BE2C (cell line): ENCODE data around the gene FOXK2.

Source experiments
- DNase-seq: peaks from one replicate; pipeline ENCODE4 v3.0.0-alpha.2; 2020
- H3K27me3 ChIP-seq: fragments of 250-450 bp; sonication (Bioruptor Pico); 2 replicates; pipeline ENCODE4 v1.5.1; 2020; ENCODE audit warnings: mild to moderate bottlenecking
- H3K36me3 ChIP-seq: fragments of 250-450 bp; sonication (Bioruptor Pico); 2 replicates; pipeline ENCODE4 v1.5.1; 2020; ENCODE audit warnings: mild to moderate bottlenecking
- H3K4me1 ChIP-seq: fragments of 250-450 bp; sonication (Bioruptor Pico); 2 replicates; pipeline ENCODE4 v1.5.1; 2020
- H3K4me3 ChIP-seq: 2 replicates; pipeline ENCODE4 v1.5.1; 2011; ENCODE audit warnings: low read depth, low read length
- H3K9me3 ChIP-seq: fragments of 250-450 bp; sonication (Bioruptor Pico); 2 replicates; pipeline ENCODE4 v1.5.1; 2020
- TF ChIP-seq, protein P1 (sequence below): IDR thresholded peaks from 2 replicates; pipeline ENCODE4 v1.5.1; 2012; ENCODE audit warnings: mild to moderate bottlenecking, low read depth, low read length

FOXK2 gene

DNA sequence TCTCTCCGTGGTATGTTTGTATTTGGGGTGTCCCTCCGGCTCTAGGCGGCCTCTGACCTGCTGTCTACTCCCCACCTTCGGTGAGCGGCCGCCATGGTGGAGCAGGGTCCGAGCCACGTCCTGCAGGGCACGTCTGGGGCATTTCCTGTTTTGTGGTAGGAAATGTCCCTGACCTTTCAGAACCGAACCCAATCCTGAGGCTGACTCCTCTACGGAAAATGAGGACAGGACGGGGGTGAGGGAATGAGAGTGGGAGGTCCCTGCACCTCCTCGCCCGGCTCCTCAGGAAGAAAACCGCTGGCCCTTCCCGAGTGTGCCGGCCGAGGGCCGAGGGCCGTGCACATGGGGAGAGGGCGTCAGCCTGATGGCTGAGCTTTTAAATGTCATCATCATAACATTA lies 83.0 kb downstream of the FOXK2 start:
- no peaks in the 10 kb centered on the region for H3K9me3 ChIP-seq
- H3K4me3 ChIP-seq, result no peak overlapping the region
- peaks cover 73% of the 10 kb centered on the region for H3K36me3 ChIP-seq
- no peak for DNase-seq
- no peaks in the 10 kb centered on the region for H3K4me1 ChIP-seq
- H3K27me3 ChIP-seq, result no peaks in the 10 kb centered on the region
- TF ChIP-seq, protein P1, sequence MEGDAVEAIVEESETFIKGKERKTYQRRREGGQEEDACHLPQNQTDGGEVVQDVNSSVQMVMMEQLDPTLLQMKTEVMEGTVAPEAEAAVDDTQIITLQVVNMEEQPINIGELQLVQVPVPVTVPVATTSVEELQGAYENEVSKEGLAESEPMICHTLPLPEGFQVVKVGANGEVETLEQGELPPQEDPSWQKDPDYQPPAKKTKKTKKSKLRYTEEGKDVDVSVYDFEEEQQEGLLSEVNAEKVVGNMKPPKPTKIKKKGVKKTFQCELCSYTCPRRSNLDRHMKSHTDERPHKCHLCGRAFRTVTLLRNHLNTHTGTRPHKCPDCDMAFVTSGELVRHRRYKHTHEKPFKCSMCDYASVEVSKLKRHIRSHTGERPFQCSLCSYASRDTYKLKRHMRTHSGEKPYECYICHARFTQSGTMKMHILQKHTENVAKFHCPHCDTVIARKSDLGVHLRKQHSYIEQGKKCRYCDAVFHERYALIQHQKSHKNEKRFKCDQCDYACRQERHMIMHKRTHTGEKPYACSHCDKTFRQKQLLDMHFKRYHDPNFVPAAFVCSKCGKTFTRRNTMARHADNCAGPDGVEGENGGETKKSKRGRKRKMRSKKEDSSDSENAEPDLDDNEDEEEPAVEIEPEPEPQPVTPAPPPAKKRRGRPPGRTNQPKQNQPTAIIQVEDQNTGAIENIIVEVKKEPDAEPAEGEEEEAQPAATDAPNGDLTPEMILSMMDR, result no peak

- no peak for DNase-seq
- Histone ChIP-seq H3K9me3 (no peaks in the 10 kb centered on the region), H3K27me3 (no peaks in the 10 kb centered on the region), H3K4me3 (no peak overlapping the region), H3K36me3 (peaks cover 77% of the 10 kb centered on the region), H3K4me1 (no peaks in the 10 kb centered on the region)
- TF ChIP-seq, protein P1, result no peak
Measured at GRCh38 chr17:82602986-82603710, 83.6 kb downstream of the FOXK2 start.

DNA sequence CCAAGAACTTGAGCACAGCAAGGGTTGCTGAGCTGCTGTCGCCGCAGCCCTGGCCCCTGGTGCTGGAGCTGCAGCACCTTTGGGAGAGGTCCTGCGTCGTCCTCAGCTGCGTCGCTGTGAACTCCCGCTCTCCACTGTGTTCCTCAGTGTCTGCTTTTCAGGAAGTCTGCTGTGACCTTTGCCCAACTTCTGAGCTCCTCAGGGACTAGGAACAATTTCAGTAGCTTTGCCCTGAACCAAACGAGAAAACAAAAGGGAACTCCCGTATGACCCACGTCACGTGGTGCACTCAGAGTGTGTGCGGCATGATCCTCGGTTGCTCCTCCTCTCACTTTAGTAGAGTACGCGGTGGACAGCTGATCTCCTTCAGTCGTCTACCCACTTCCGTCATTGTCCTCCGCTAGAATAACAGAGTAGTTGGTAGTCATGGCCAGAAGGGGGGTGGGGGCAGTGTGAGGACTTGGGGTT lies 84.5 kb downstream of the FOXK2 start:
- peaks cover 72% of the 10 kb centered on the region for H3K36me3 ChIP-seq
- no peak for DNase-seq

GRCh38 chr17:82604532-82604931 lies 85.0 kb downstream of the FOXK2 start:
- TF ChIP-seq, protein P1, result no peak
- H3K4me3 ChIP-seq, result no peak overlapping the region
- DNase-seq, result no peak
- no peaks in the 10 kb centered on the region for H3K4me1 ChIP-seq
- peaks cover 68% of the 10 kb centered on the region for H3K36me3 ChIP-seq
- no peaks in the 10 kb centered on the region for H3K27me3 ChIP-seq
- H3K9me3 ChIP-seq, result no peaks in the 10 kb centered on the region

More for the DNA sequence above, 84.5 kb downstream of the FOXK2 start:
- no peaks in the 10 kb centered on the region for H3K9me3 ChIP-seq
- no peaks in the 10 kb centered on the region for H3K27me3 ChIP-seq
- no peak overlapping the region for H3K4me3 ChIP-seq
- TF ChIP-seq, protein P1, result no peak
- no peaks in the 10 kb centered on the region for H3K4me1 ChIP-seq

- no peak for DNase-seq
- TF ChIP-seq, protein P1, result no peak
- Histone ChIP-seq H3K4me3 (no peak overlapping the region), H3K9me3 (no peaks in the 10 kb centered on the region), H3K27me3 (no peaks in the 10 kb centered on the region), H3K4me1 (no peaks in the 10 kb centered on the region), H3K36me3 (peaks cover 61% of the 10 kb centered on the region)
Measured at GRCh38 chr17:82605939-82606600, 86.5 kb downstream of the FOXK2 start.

DNA sequence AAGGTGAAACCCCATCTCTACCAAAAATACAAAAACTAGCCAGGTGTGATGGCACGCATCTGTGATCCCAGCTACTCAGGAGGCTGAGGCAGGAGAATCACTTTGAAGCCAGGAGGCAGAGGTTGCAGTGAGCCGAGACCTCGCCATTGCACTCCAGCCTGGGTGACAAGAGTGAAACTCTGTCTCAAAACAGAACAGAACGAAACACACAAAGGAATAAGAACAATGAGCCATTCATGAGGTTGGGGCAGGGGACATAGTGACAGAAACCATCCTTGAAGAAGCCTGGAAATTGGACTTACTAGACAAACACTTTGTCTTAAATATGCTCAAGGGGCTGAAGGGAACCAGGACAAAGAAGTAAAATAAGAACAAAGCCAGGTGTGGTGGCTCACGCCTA lies 89.3 kb downstream of the FOXK2 start:
- H3K4me1 ChIP-seq, result peaks cover 5% of the 10 kb centered on the region
- no peaks in the 10 kb centered on the region for H3K27me3 ChIP-seq
- no peak for DNase-seq
- H3K4me3 ChIP-seq, result no peak overlapping the region
- peaks cover 40% of the 10 kb centered on the region for H3K36me3 ChIP-seq
- no peaks in the 10 kb centered on the region for H3K9me3 ChIP-seq
- TF ChIP-seq, protein P1, result no peak
